HepG2 (cell line): ENCODE data around the gene CAV3. TPM values are rescaled to one million over a fixed set of nuclear protein-coding genes. Genes with fewer than 3 reads are reported as not detected.

Experiments
- ATAC-seq: fragments of 200-7000 bp; cut with Tn5 transposase; 3 replicates; pipeline ENCODE4 v1.9.1; 2020; ENCODE audit warnings: mild to moderate bottlenecking, moderate library complexity
- BruUV-seq: library from RNA; stranded (reverse); fragments of 400-500 nt; replicated peaks from 2 replicates; lab custom pipeline; 2021; lab: Mats Ljungman, UMichigan
- CTCF ChIA-PET: fragments of 300-600 bp; formaldehyde crosslinking; extraction: SDS; loops from one replicate; lab custom pipeline; 2021; ENCODE audit warnings: low total read pairs, inconsistent platforms, low intra/inter-chr PET ratio; lab: Yijun Ruan, JAX
- POLR2A ChIA-PET: fragments of 350-600 bp; sonication (Branson Sonifier 250); formaldehyde crosslinking; loops from one replicate; lab custom pipeline; 2020; ENCODE audit warnings: antibody characterized with exemption, inconsistent platforms; lab: Yijun Ruan, JAX
- DNase-seq: peaks from one replicate; pipeline ENCODE4 v3.0.0-alpha.2; 2015; ENCODE audit warnings: low spot score
- FAIRE-seq: peaks from 3 replicates; lab custom pipeline; 2011; peaks lifted over from hg19 to GRCh38; lab: Jason Lieb, UNC
- H2AFZ ChIP-seq: one replicate; pipeline ENCODE4 v1.6.1; 2011; ENCODE audit warnings: low read length, inconsistent platforms
- H3K27ac ChIP-seq: fragments of 300-600 bp; 3 replicates; pipeline ENCODE4 v1.8.0; 2011; ENCODE audit warnings: mixed run types, mild to moderate bottlenecking, mixed read lengths, low read length, inconsistent platforms; ENCODE audit not compliant: insufficient read depth; ENCODE audit errors: extremely low read length
- H3K27me3 ChIP-seq, 2 experiments: fragments of 200-600 bp in 1 of 2; 2 replicates in 1 of 2; 3 replicates in 1 of 2; pipeline versions ENCODE4 v1.6.0 to v1.8.0; 2011; ENCODE audit warnings: low read length in 2 of 2, mild to moderate bottlenecking in 2 of 2, moderate library complexity in 2 of 2, inconsistent platforms in 1 of 2; ENCODE audit not compliant: insufficient read depth in 2 of 2, control insufficient read depth in 1 of 2
- H3K36me3 ChIP-seq, 2 experiments: fragments of 200-600 bp in 1 of 2; replicated peaks in 1 of 2; 2 replicates in 1 of 2; 3 replicates in 1 of 2; pipeline versions ENCODE4 v1.5.1 to v1.8.0; 2011; ENCODE audit warnings: low read length in 2 of 2, inconsistent platforms in 1 of 2; ENCODE audit not compliant: insufficient read depth in 2 of 2, control insufficient read depth in 1 of 2
- H3K4me1 ChIP-seq: 2 replicates; pipeline ENCODE4 v1.5.1; 2012; ENCODE audit warnings: low read length, inconsistent platforms; ENCODE audit not compliant: insufficient read depth
- H3K4me2 ChIP-seq: 2 replicates; pipeline ENCODE4 v1.6.0; 2011; ENCODE audit warnings: low read depth, low read length, inconsistent platforms
- H3K4me3 ChIP-seq, 3 experiments: fragments of 200-600 bp in 1 of 3; sonication (generic), shearing (Covaris generic) in 1 of 3; replicated peaks in 1 of 3; 2 replicates each; pipeline ENCODE4 v1.5.1; 2011 to 2016; ENCODE audit warnings: low read length in 3 of 3, inconsistent platforms in 2 of 3, low read depth in 2 of 3, mild to moderate bottlenecking in 2 of 3, control low read depth in 1 of 3, mixed read lengths in 1 of 3; ENCODE audit not compliant: insufficient read depth in 1 of 3
- H3K79me2 ChIP-seq: one replicate; pipeline ENCODE4 v1.6.1; 2011; ENCODE audit warnings: low read length, inconsistent platforms; ENCODE audit not compliant: insufficient read depth
- H3K9ac ChIP-seq: 2 replicates; pipeline ENCODE4 v1.6.0; 2011; ENCODE audit warnings: mild to moderate bottlenecking, low read depth, low read length, inconsistent platforms; ENCODE audit not compliant: insufficient read depth
- H3K9me3 ChIP-seq: 2 replicates; pipeline ENCODE4 v1.5.1; 2012; ENCODE audit warnings: mild to moderate bottlenecking, low read length
- H4K20me1 ChIP-seq: 2 replicates; pipeline ENCODE4 v1.6.0; 2011; ENCODE audit warnings: inconsistent platforms, mild to moderate bottlenecking, low read length, moderate library complexity; ENCODE audit not compliant: insufficient read depth
- ATF7-NPFF ChIP-seq: sonication (generic); formaldehyde crosslinking; IDR thresholded peaks from 2 replicates; pipeline ENCODE4 v1.8.1; 2023; ENCODE audit warnings: mild to moderate bottlenecking, low read depth, missing genetic modification reagents, moderate library complexity
- CAMTA2 ChIP-seq: sonication (generic); formaldehyde crosslinking; IDR thresholded peaks from 2 replicates; pipeline ENCODE4 v1.4.0; 2020; ENCODE audit warnings: mild to moderate bottlenecking, missing genetic modification reagents, borderline replicate concordance
- MAZ ChIP-seq, 2 experiments: sonication (generic) in 1 of 2; formaldehyde crosslinking in 1 of 2; IDR thresholded peaks; 2 replicates each; pipeline versions ENCODE4 v1.5.0 to v1.6.1; 2012 to 2020; ENCODE audit warnings: low read depth in 2 of 2, mild to moderate bottlenecking in 2 of 2, borderline replicate concordance in 1 of 2, improper control_type of control experiment in 1 of 2, low read length in 1 of 2, missing genetic modification reagents in 1 of 2, moderate library complexity in 1 of 2
- PAWR ChIP-seq: sonication (generic); formaldehyde crosslinking; IDR thresholded peaks from 2 replicates; pipeline ENCODE4 v1.4.0; 2020; ENCODE audit warnings: missing genetic modification reagents, mild to moderate bottlenecking, borderline replicate concordance
- SOX5 ChIP-seq: IDR thresholded peaks from 2 replicates; pipeline ENCODE4 v1.6.1; 2016; ENCODE audit warnings: borderline replicate concordance
- SRSF4 ChIP-seq: fragments of 200-400 bp; formaldehyde crosslinking; IDR thresholded peaks from one replicate; pipeline ENCODE4 v1.6.1; 2018; ENCODE audit warnings: mild to moderate bottlenecking, low read depth, low read length, moderate library complexity; ENCODE audit not compliant: poor library complexity, severe bottlenecking
- ZC3H13 ChIP-seq: sonication (generic); formaldehyde crosslinking; IDR thresholded peaks from 2 replicates; pipeline ENCODE4 v1.8.1; 2023; ENCODE audit warnings: mild to moderate bottlenecking, missing genetic modification reagents, moderate library complexity
- ZNF24 ChIP-seq: fragments of 450-650 bp; IDR thresholded peaks from 2 replicates; pipeline ENCODE4 v1.6.1; 2017; ENCODE audit warnings: antibody characterized with exemption, mild to moderate bottlenecking
- ZNF382 ChIP-seq: sonication (generic); formaldehyde crosslinking; IDR thresholded peaks from 2 replicates; pipeline ENCODE4 v1.5.0; 2020; ENCODE audit warnings: missing genetic modification reagents, mild to moderate bottlenecking, borderline replicate concordance
- WGBS: methylation state at CpG from one replicate; pipeline ENCODE4 v1.1.6; 2017; ENCODE audit warnings: low lambda C conversion rate; 5-methylcytosine and 5-hydroxymethylcytosine counted together
- in situ Hi-C: cut with HindIII; loops from 2 replicates; pipeline ENCODE4 v1.10.0; 2017; ENCODE audit warnings: low pct_unique_long_range_greater_than_20kb; ENCODE audit not compliant: extremely low pct_ligation_motif_present
- intact Hi-C: fragments of 100-400 bp; cut with micrococcal nuclease; formaldehyde crosslinking; loops from one replicate; pipeline ENCODE4 v1.10.0; 2022; ENCODE audit not compliant: unreplicated experiment
- polyA plus RNA-seq, 8 experiments: library from polyadenylated mRNA; depleted of rRNA in 3 of 8; stranded (reverse) in 7 of 8; unstranded in 1 of 8; fragments of >200 nt; fragmentation: Illumina TruSeq in 4 of 8; extraction: Trizol in 4 of 8; gene quantifications; 2 replicates each; pipeline versions ENCODE4 v1.2.1 to v1.2.3, GENCODE V29; 2011 to 2016; ENCODE audit warnings: low read depth in 4 of 8, missing spikeins in 1 of 8, mixed read lengths in 1 of 8; ENCODE audit not compliant: insufficient read depth in 1 of 8
- total RNA-seq, 5 experiments: library from RNA; depleted of rRNA; stranded (reverse); fragments of >200 nt; fragmentation: Illumina TruSeq; extraction: Trizol; gene quantifications; 2 replicates each; pipeline ENCODE4 v1.2.3, GENCODE V29; 2016; ENCODE audit warnings: low read depth in 1 of 5
- TF ChIP-seq, protein P1 (sequence below): sonication (generic); formaldehyde crosslinking; IDR thresholded peaks from 2 replicates; pipeline ENCODE4 v1.5.0; 2020; ENCODE audit warnings: mild to moderate bottlenecking, missing genetic modification reagents
- TF ChIP-seq, protein P2 (sequence below): sonication (generic); formaldehyde crosslinking; conservative IDR thresholded peaks from 2 replicates; pipeline ENCODE4 v1.4.0; 2020; ENCODE audit warnings: missing genetic modification reagents

Gene CAV3
- total and polyA plus RNA-seq, 2 of the 13 experiments (the other 11 are each of a cell fraction or from before 2014, with no cell fraction given) = not detected

DNA sequence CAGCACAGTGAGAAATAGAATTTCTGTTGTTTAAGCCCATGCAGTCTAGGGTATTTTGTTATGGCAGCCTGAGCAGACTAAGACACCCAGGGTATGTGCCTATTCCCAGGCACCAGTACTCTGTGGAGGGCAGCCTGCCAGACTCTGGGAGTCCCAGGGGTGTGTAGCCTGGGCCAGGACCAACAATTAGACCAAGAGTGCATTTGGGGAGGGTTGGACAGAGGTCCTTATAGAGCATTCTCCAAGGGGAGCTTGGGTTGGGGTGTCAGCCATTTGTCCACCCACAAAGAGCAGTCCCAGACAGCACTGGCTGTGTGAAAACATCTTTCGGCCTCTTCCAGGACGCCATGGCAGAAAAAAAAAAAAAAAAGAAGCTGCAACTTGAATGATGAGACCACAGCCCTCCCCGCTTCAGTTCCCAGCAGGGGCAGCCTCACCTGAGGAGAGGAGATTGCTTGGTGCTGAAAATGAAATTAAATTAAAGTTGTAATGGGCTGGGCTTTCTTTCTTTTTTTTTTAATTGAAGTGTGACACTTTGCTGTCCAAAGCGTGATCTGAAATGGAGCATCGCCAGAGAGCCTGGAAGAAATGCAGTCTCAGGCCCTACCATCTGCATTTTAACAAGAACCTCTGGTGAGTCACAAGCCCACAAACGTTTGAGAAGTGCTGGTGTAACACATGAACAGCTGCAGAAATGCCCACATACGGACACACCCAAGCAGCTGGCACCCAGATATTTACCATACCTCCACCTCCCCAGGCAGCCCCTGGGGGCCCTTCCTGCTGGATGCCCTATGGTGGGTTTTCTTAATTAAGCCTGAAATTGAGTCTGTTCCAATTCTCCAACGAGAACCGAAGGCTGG, 21.3 kb upstream of the CAV3 start:
- Histone ChIP-seq H3K4me2 (no peak overlapping the region), H3K4me3 (no peak overlapping the region), H3K9ac (no peak overlapping the region), H3K27ac (no peak overlapping the region), H3K36me3 (no peaks in the 10 kb centered on the region), H2AFZ (no peak overlapping the region), H3K79me2 (no peaks in the 10 kb centered on the region), H3K27me3 (peaks cover 3 to 35% of the 10 kb centered on the region in 2 experiments; a peak in 4 of 5 replicates), H4K20me1 (no peaks in the 10 kb centered on the region), H3K4me1 (peaks cover 26% of the 10 kb centered on the region), H3K9me3 (no peaks in the 10 kb centered on the region)
- in situ Hi-C loops = no loop called here
- TF ChIP-seq PAWR (no peak), SRSF4 (no peak), ZNF382 (CRISPR knock-in tag) (no peak), SOX5 (CRISPR knock-in tag) (no peak), ZC3H13 (CRISPR knock-in tag) (no peak), MAZ (IDR thresholded peaks at IDR 0.05; ENCODE audit: borderline replicate concordance, low read depth, low read length) (no peak), MAZ (CRISPR knock-in tag; IDR thresholded peaks at IDR 0.05; ENCODE audit: low read depth) (no peak), ATF7-NPFF (CRISPR knock-in tag) (no peak), CAMTA2 (CRISPR knock-in tag) (no peak), ZNF24 (no peak)
- TF ChIP-seq, protein P1, sequence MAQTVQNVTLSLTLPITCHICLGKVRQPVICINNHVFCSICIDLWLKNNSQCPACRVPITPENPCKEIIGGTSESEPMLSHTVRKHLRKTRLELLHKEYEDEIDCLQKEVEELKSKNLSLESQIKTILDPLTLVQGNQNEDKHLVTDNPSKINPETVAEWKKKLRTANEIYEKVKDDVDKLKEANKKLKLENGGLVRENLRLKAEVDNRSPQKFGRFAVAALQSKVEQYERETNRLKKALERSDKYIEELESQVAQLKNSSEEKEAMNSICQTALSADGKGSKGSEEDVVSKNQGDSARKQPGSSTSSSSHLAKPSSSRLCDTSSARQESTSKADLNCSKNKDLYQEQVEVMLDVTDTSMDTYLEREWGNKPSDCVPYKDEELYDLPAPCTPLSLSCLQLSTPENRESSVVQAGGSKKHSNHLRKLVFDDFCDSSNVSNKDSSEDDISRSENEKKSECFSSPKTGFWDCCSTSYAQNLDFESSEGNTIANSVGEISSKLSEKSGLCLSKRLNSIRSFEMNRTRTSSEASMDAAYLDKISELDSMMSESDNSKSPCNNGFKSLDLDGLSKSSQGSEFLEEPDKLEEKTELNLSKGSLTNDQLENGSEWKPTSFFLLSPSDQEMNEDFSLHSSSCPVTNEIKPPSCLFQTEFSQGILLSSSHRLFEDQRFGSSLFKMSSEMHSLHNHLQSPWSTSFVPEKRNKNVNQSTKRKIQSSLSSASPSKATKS (CRISPR knock-in tag) = no peak
- TF ChIP-seq, protein P2, sequence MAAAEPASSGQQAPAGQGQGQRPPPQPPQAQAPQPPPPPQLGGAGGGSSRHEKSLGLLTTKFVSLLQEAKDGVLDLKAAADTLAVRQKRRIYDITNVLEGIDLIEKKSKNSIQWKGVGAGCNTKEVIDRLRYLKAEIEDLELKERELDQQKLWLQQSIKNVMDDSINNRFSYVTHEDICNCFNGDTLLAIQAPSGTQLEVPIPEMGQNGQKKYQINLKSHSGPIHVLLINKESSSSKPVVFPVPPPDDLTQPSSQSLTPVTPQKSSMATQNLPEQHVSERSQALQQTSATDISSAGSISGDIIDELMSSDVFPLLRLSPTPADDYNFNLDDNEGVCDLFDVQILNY (CRISPR knock-in tag) = no peak
- DNase-seq = no peak
- CTCF ChIA-PET = no interaction called here
- no peak for FAIRE-seq
- BruUV-seq = no TSS peak
- POLR2A ChIA-PET = no interaction called here
- WGBS = 34% methylated on average over 7 of the region's 9 CpGs
- intact Hi-C loops = no loop called here
- no peak for ATAC-seq
